T-cell (primary cell): Measurements from ENCODE around the gene HNRNPL. TPM values are rescaled to one million over a fixed set of nuclear protein-coding genes. Genes with fewer than 3 reads are reported as not detected.
A peak's percentile ranks its signal among the peaks of the same experiment; 100 is the strongest.
"Not testable (repeated sequence)": the region's sequence is repeated elsewhere in the genome, so short reads cannot be mapped to it uniquely, and the experiment has no call there.

Experiments used
- ATAC-seq, 4 experiments: fragments of 200-7000 bp in 3 of 4; fragments of 150-1000 bp in 1 of 4; cut with Tn5 transposase; replicated peaks in 1 of 4; 1 replicate in 3 of 4; 2 replicates in 1 of 4; pipeline ENCODE4 v1.10.0; 2021; ENCODE audit warnings: moderate library complexity in 3 of 4, mild to moderate bottlenecking in 2 of 4, moderate number of reproducible peaks in 1 of 4
- CTCF ChIA-PET, 2 donors: fragments of 300-600 bp; sonication (Branson Sonifier 250); formaldehyde crosslinking; loops; one replicate each; lab custom pipeline; 2022; ENCODE audit warnings: antibody characterized with exemption in 2 of 2; lab: Charles Lee
- POLR2A ChIA-PET, 2 donors: fragments of 300-600 bp; sonication (Branson Sonifier 250); formaldehyde crosslinking; loops; one replicate each; lab custom pipeline; 2022; ENCODE audit warnings: antibody characterized with exemption in 2 of 2; lab: Charles Lee
- DNase-seq, 35 experiments: peaks; one replicate each; pipeline versions ENCODE4 v3.0.0 to v3.0.0-alpha.2; 2013 to 2023
- H3K27ac ChIP-seq: one replicate; pipeline ENCODE4 v1.5.1; 2013; ENCODE audit warnings: low read length
- H3K27me3 ChIP-seq, 2 experiments: replicated peaks in 1 of 2; 1 replicate in 1 of 2; 2 replicates in 1 of 2; pipeline versions ENCODE4 v1.6.1 to v1.7.0; 2013; ENCODE audit warnings: low read length in 1 of 2, mixed read lengths in 1 of 2; ENCODE audit not compliant: control insufficient read depth in 2 of 2, insufficient read depth in 2 of 2; ENCODE audit errors: extremely low read depth in 1 of 2
- H3K36me3 ChIP-seq, 2 donors: 1 replicate in 1 of 2; 2 replicates in 1 of 2; pipeline versions ENCODE4 v1.6.1 to v1.7.0; 2013; ENCODE audit warnings: low read length in 1 of 2; ENCODE audit not compliant: control insufficient read depth in 2 of 2, insufficient read depth in 1 of 2; ENCODE audit errors: extremely low read depth in 1 of 2
- H3K4me1 ChIP-seq, 2 experiments: 1 replicate in 1 of 2; 2 replicates in 1 of 2; pipeline versions ENCODE4 v1.6.1 to v1.7.0; 2013; ENCODE audit warnings: low read length in 2 of 2, mixed read lengths in 1 of 2; ENCODE audit not compliant: insufficient read depth in 2 of 2, control insufficient read depth in 1 of 2; ENCODE audit errors: extremely low read depth in 1 of 2
- H3K4me3 ChIP-seq, 2 donors: 1 replicate in 1 of 2; 2 replicates in 1 of 2; pipeline versions ENCODE4 v1.5.1 to v1.7.0; 2013; ENCODE audit warnings: mild to moderate bottlenecking in 2 of 2, low read length in 1 of 2, moderate library complexity in 1 of 2; ENCODE audit not compliant: control insufficient read depth in 1 of 2; ENCODE audit errors: extremely low read depth in 1 of 2
- H3K9me3 ChIP-seq: 2 replicates; pipeline ENCODE4 v1.7.0; 2013
- H3K27ac Mint-ChIP-seq, 2 donors: one replicate each; pipeline ENCODE4 v1.8.0; 2020 to 2021; ENCODE audit warnings: mild to moderate bottlenecking in 2 of 2, mixed read lengths in 2 of 2
- H3K27me3 Mint-ChIP-seq, 2 donors: one replicate each; pipeline ENCODE4 v1.8.0; 2021 to 2022; ENCODE audit warnings: mixed read lengths in 2 of 2
- H3K36me3 Mint-ChIP-seq: one replicate; pipeline ENCODE4 v1.8.0; 2021; ENCODE audit warnings: mixed read lengths
- H3K4me1 Mint-ChIP-seq, 3 donors: one replicate each; pipeline ENCODE4 v1.8.0; 2020 to 2022; ENCODE audit warnings: mixed read lengths in 3 of 3, mild to moderate bottlenecking in 1 of 3
- H3K4me3 Mint-ChIP-seq, 3 donors: one replicate each; pipeline ENCODE4 v1.8.0; 2020 to 2022; ENCODE audit warnings: mild to moderate bottlenecking in 3 of 3, mixed read lengths in 3 of 3, moderate library complexity in 3 of 3
- H3K9me3 Mint-ChIP-seq, 3 donors: one replicate each; pipeline ENCODE4 v1.8.0; 2020 to 2022; ENCODE audit warnings: mixed read lengths in 3 of 3
- WGBS: methylation state at CpG from one replicate; pipeline ENCODE4 v1.1.5; 2013; ENCODE audit warnings: missing lambda C conversion rate; ENCODE audit not compliant: insufficient coverage; 5-methylcytosine and 5-hydroxymethylcytosine counted together
- total RNA-seq, 35 experiments: library from RNA in 6 of 35; stranded (reverse) in 6 of 35; fragments of 120-200 nt in 1 of 35; gene quantifications; one replicate each; pipeline versions ENCODE4 v1.2.1 to v1.2.4 and lab custom pipeline; 2013 to 2026

HNRNPL gene
- total RNA-seq, 5 donors from 2014 or later (not counting 1 experiment from before 2014, with no cell fraction given), result 320 to 498 (median 330) TPM

DNA sequence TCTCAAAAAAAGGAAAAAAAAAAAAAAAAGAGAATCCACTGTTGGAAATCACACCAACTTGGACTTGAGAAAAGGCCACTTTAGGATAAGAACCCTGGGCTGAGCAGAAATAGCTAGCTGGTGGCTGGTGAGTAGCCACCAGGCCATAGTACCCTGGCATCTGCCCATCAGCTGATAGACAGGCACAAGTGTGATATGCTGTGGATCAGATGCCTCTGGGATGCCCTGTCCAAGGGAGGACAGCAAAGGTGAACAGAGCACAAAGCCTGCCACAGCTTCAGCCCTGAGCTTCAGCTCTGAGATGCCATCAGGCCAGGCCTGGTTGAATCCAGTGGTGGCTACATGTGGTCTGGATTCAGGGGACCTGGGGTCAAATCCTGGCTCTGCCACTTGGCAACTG is 40.9 kb upstream of the HNRNPL start:
- Histone ChIP-seq H3K4me3 (no peak overlapping the region), H3K27ac (no peak overlapping the region), H3K36me3 (peaks cover 13 to 26% of the 10 kb centered on the region in 2 donors), H3K4me1 (peaks cover 0 to 5% of the 10 kb centered on the region in 2 experiments), H3K27me3 (no peaks in the 10 kb centered on the region), H3K9me3 (no peaks in the 10 kb centered on the region)
- Mint-ChIP-seq H3K27me3 (no peaks in the 10 kb centered on the region), H3K27ac (no peak overlapping the region), H3K4me3 (no peak overlapping the region), H3K4me1 (peaks cover 7 to 8% (median 8%) of the 10 kb centered on the region in 3 donors), H3K36me3 (peaks cover 10% of the 10 kb centered on the region), H3K9me3 (no peaks in the 10 kb centered on the region)
- no peak for DNase-seq
- ATAC-seq, result no peak
- CTCF ChIA-PET, result interaction anchor here (0.6 to 1.0 kb wide), 2 partner anchors 20 to 627 kb away, joined by 5 to 8 read pairs; no protein-coding TSS in a partner anchor
- POLR2A ChIA-PET, result interaction anchor here in 1 of 2 donors (0.7 kb wide), 1 partner anchor 50 kb away, joined by 5 read pairs; no protein-coding TSS in a partner anchor

GRCh38 chr19:38889803-38890202 is 40.0 kb upstream of the HNRNPL start:
- CTCF ChIA-PET, result interaction anchor here in 1 of 2 donors (1.0 kb wide), 1 partner anchor 20 kb away, joined by 5 read pairs; no protein-coding TSS in a partner anchor
- H3K27ac Mint-ChIP-seq, result no peak overlapping the region
- POLR2A ChIA-PET, result interaction anchor here in 1 of 2 donors (1.0 kb wide), 1 partner anchor 10 kb away, joined by 4 read pairs; the partner anchor contains the start of gene NFKBIB
- peaks cover 10% of the 10 kb centered on the region for H3K36me3 Mint-ChIP-seq
- peaks cover 4 to 8% (median 7%) of the 10 kb centered on the region in 3 donors for H3K4me1 Mint-ChIP-seq
- H3K27me3 Mint-ChIP-seq, result no peaks in the 10 kb centered on the region
- ATAC-seq (no peak), DNase-seq (no peak)
- 100% methylated on average over 1 of the region's 8 CpGs for WGBS
- H3K4me3 Mint-ChIP-seq, result no peak overlapping the region
- no peak overlapping the region for H3K4me3 ChIP-seq
- no peaks in the 10 kb centered on the region for H3K27me3 ChIP-seq
- H3K9me3 ChIP-seq, result no peaks in the 10 kb centered on the region
- no peaks in the 10 kb centered on the region for H3K9me3 Mint-ChIP-seq
- H3K4me1 ChIP-seq, result peaks cover 0 to 5% of the 10 kb centered on the region in 2 experiments
- H3K27ac ChIP-seq, result no peak overlapping the region
- H3K36me3 ChIP-seq, result peaks cover 13 to 26% of the 10 kb centered on the region in 2 donors

GRCh38 chr19:38888876-38889275 is 39.1 kb upstream of the HNRNPL start:
- H3K4me3 Mint-ChIP-seq, result no peak overlapping the region
- no peak overlapping the region for H3K27ac Mint-ChIP-seq
- no peaks in the 10 kb centered on the region for H3K27me3 Mint-ChIP-seq
- WGBS, result 100% methylated on average over 8 of the region's 17 CpGs
- H3K4me1 Mint-ChIP-seq, result peaks cover 0 to 8% (median 4%) of the 10 kb centered on the region in 3 donors
- H3K36me3 Mint-ChIP-seq, result peaks cover 7% of the 10 kb centered on the region
- Histone ChIP-seq H3K36me3 (peaks cover 13 to 26% of the 10 kb centered on the region in 2 donors), H3K4me1 (peaks cover 0 to 5% of the 10 kb centered on the region in 2 experiments), H3K27ac (no peak overlapping the region), H3K4me3 (no peak overlapping the region), H3K27me3 (no peaks in the 10 kb centered on the region), H3K9me3 (no peaks in the 10 kb centered on the region)
- H3K9me3 Mint-ChIP-seq, result no peaks in the 10 kb centered on the region
- DNase-seq (no peak), ATAC-seq (no peak)
- CTCF ChIA-PET, result no interaction called here
- POLR2A ChIA-PET, result no interaction called here

DNA sequence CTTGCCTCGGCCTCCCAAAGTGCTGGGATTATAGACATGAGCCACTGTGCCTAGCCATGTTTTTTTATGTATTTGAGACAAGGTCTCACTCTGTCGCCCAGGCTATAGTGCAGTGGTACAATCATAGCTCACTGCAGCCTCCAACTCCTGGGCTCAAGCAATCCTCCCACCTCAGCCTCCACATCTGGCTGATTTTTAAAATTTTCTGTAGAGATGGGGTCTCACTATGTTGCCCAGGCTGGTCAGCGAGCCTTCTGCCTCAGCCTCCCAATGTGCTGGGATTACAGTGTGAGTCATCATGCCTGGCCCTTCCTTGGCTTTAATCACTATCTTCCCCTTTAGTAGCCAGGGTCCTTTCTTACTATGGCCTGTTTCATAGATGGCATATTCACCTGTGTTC is 34.9 kb upstream of the HNRNPL start:
- POLR2A ChIA-PET, result interaction anchor here in 1 of 2 donors (0.7 kb wide), 1 partner anchor 41 kb away, joined by 7 read pairs; no protein-coding TSS in a partner anchor
- not testable (repeated sequence) for H3K27ac Mint-ChIP-seq, H3K27me3 ChIP-seq, H3K9me3 ChIP-seq, DNase-seq, ATAC-seq, H3K27ac ChIP-seq, H3K4me3 Mint-ChIP-seq, H3K27me3 Mint-ChIP-seq, H3K9me3 Mint-ChIP-seq, H3K4me3 ChIP-seq
- 100% methylated on average over 1 of the region's 3 CpGs for WGBS
- H3K36me3 ChIP-seq, result peaks cover 12 to 35% of the 10 kb centered on the region in 2 donors
- CTCF ChIA-PET, result interaction anchor here in 1 of 2 donors (0.6 kb wide), 1 partner anchor 482 kb away, joined by 3 read pairs; the partner anchor contains the start of gene FAM98C
- H3K4me1 Mint-ChIP-seq, result peaks cover 0 to 19% (median 17%) of the 10 kb centered on the region in 3 donors
- peaks cover 0 to 22% of the 10 kb centered on the region in 2 experiments for H3K4me1 ChIP-seq
- peaks cover 15% of the 10 kb centered on the region for H3K36me3 Mint-ChIP-seq

GRCh38 chr19:38883286-38883685 is 33.5 kb upstream of the HNRNPL start:
- peaks cover 0 to 21% of the 10 kb centered on the region in 2 donors for H3K36me3 ChIP-seq
- ChIA-PET CTCF (no interaction called here), POLR2A (interaction anchor here in 1 of 2 donors (1.2 kb wide), 1 partner anchor 41 kb away, joined by 3 read pairs; no protein-coding TSS in a partner anchor)
- H3K27me3 Mint-ChIP-seq, result no peaks in the 10 kb centered on the region
- no CpG with 5 or more reads among the region's 9 CpGs for WGBS
- H3K27me3 ChIP-seq, result no peaks in the 10 kb centered on the region
- H3K4me1 ChIP-seq, result peaks cover 7 to 37% of the 10 kb centered on the region in 2 experiments
- DNase-seq, result no peak
- H3K4me3 ChIP-seq, result no peak overlapping the region
- H3K27ac ChIP-seq, result no peak overlapping the region
- H3K4me3 Mint-ChIP-seq, result no peak overlapping the region
- H3K36me3 Mint-ChIP-seq, result peaks cover 11% of the 10 kb centered on the region
- H3K9me3 ChIP-seq, result no peaks in the 10 kb centered on the region
- peak overlapping the region; percentile 39 to 48 for H3K27ac Mint-ChIP-seq
- no peak for ATAC-seq
- peaks cover 8 to 31% (median 25%) of the 10 kb centered on the region in 3 donors for H3K4me1 Mint-ChIP-seq
- no peaks in the 10 kb centered on the region for H3K9me3 Mint-ChIP-seq

DNA sequence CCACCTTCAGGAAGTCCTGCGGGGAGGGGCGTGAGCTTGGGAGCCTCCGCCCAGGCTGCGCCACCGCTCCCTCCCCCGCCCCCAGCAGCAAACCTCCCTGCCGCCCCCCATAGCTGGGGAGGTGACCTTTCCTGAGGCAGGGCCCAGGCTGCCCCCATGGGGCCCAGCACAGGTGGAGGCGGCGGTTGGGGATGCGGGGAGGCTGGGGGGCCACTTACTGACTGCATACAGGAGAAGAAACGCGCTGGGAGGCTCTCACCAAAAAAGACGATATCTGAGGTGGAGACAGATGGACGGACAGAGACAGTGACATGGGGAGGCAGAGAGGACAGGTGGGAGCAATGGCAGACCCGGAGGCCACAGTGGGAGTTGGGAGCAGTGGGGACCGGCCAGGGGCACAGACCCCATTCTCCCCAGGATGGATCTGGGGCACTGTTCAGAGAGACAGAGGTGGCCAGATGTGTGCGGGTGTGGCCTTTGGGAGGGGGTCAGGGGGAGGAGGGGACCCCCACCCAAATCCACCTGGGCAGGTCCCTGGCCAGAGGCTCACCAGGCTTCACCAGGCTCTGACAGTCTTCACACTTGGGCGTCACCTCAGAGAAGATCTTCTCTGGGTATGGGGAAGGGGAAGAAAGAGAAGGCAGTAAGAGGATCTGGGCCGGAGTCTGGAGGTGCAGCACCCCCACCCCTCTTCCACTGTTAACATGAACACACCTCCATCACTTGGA is 31.3 kb upstream of the HNRNPL start:
- ATAC-seq, result no peak
- peaks cover 7 to 49% of the 10 kb centered on the region in 2 experiments for H3K4me1 ChIP-seq
- no peak overlapping the region for H3K4me3 ChIP-seq
- H3K27ac ChIP-seq, result peak overlapping the region; percentile 94
- POLR2A ChIA-PET, result no interaction called here
- Mint-ChIP-seq H3K27me3 (no peaks in the 10 kb centered on the region), H3K27ac (peak overlapping the region; percentile 76 to 84), H3K4me1 (peaks cover 26 to 45% (median 36%) of the 10 kb centered on the region in 3 donors), H3K9me3 (no peaks in the 10 kb centered on the region), H3K4me3 (no peak overlapping the region), H3K36me3 (peaks cover 11% of the 10 kb centered on the region)
- H3K9me3 ChIP-seq, result no peaks in the 10 kb centered on the region
- 94% methylated on average over 15 of the region's 19 CpGs for WGBS
- no peaks in the 10 kb centered on the region for H3K27me3 ChIP-seq
- peaks cover 2 to 23% of the 10 kb centered on the region in 2 donors for H3K36me3 ChIP-seq
- CTCF ChIA-PET, result interaction anchor here in 1 of 2 donors (1.0 kb wide), 1 partner anchor 478 kb away, joined by 3 read pairs; the partner anchor contains the start of gene FAM98C
- no peak for DNase-seq
